ENCODE results near the gene PRG2.

GRCh38 chr11:57439786-57440185 is 49.3 kb upstream of the PRG2 start:
- TF ChIP-seq CTCF (IDR thresholded peaks at IDR 0.05) (no peak), EZH2 (IDR thresholded peaks at IDR 0.05; ENCODE audit: borderline replicate concordance, insufficient read depth, low read depth, low read length, poor library complexity, severe bottlenecking) (no peak)

Data from B cell (primary cell).